Panc1 (cell line): Measurements from ENCODE around the gene PRF1. TPM values are rescaled to one million over a fixed set of nuclear protein-coding genes. Genes with fewer than 3 reads are reported as not detected.

ENCODE experiments used
- ATAC-seq: fragments of 200-7000 bp; cut with Tn5 transposase; 2 replicates; pipeline ENCODE4 v1.9.1; 2020; ENCODE audit warnings: mild to moderate bottlenecking, moderate library complexity
- BruUV-seq: library from RNA; stranded (reverse); fragments of 400-500 nt; replicated peaks from 2 replicates; lab custom pipeline; 2021; lab: Mats Ljungman, UMichigan
- CTCF ChIA-PET: fragments of 300-600 bp; sonication (Branson Sonifier 250); formaldehyde crosslinking; loops from one replicate; lab custom pipeline; 2022; ENCODE audit warnings: antibody characterized with exemption; lab: Charles Lee
- POLR2A ChIA-PET: fragments of 300-600 bp; sonication (Branson Sonifier 250); formaldehyde crosslinking; loops from one replicate; lab custom pipeline; 2022; ENCODE audit warnings: antibody characterized with exemption; lab: Charles Lee
- DNase-seq: peaks from one replicate; pipeline ENCODE4 v3.0.0-alpha.2; 2010; ENCODE audit warnings: low read depth, low spot score
- H3K27ac ChIP-seq: 2 replicates; pipeline ENCODE4 v1.5.1; 2011; ENCODE audit warnings: mild to moderate bottlenecking, low read length, inconsistent platforms
- H3K27me3 ChIP-seq: fragments of 200-500 bp; sonication (Bioruptor generic); 2 replicates; pipeline ENCODE4 v1.6.0; 2014; ENCODE audit warnings: low read length, inconsistent platforms; ENCODE audit not compliant: control insufficient read depth, insufficient read depth
- H3K36me3 ChIP-seq: fragments of 200-500 bp; sonication (Bioruptor generic); 2 replicates; pipeline ENCODE4 v1.5.1; 2014; ENCODE audit warnings: inconsistent platforms, mild to moderate bottlenecking, low read length, moderate library complexity; ENCODE audit not compliant: control insufficient read depth, insufficient read depth
- H3K4me1 ChIP-seq: 2 replicates; pipeline ENCODE4 v1.5.1; 2011; ENCODE audit warnings: inconsistent platforms, mild to moderate bottlenecking, low read length, moderate library complexity; ENCODE audit not compliant: control insufficient read depth, insufficient read depth
- H3K4me3 ChIP-seq, 2 experiments: 2 replicates each; pipeline ENCODE4 v1.5.1; 2011 to 2012; ENCODE audit warnings: low read depth in 2 of 2, low read length in 2 of 2, mild to moderate bottlenecking in 2 of 2, inconsistent platforms in 1 of 2, moderate library complexity in 1 of 2
- H3K9me3 ChIP-seq: fragments of 200-500 bp; sonication (Bioruptor generic); 2 replicates; pipeline ENCODE4 v1.5.1; 2014; ENCODE audit warnings: low read depth, mild to moderate bottlenecking, inconsistent platforms, low read length, moderate library complexity; ENCODE audit not compliant: control insufficient read depth, insufficient read depth
- POLR2AphosphoS5 ChIP-seq: IDR thresholded peaks from 2 replicates; pipeline ENCODE4 v1.6.1; 2012; ENCODE audit warnings: mild to moderate bottlenecking, low read depth, low read length, moderate library complexity
- REST ChIP-seq, 2 experiments: IDR thresholded peaks; 2 replicates each; pipeline ENCODE4 v1.6.1; 2011 to 2012; ENCODE audit warnings: low read depth in 2 of 2, control low read depth in 1 of 2, low read length in 1 of 2, mild to moderate bottlenecking in 1 of 2, moderate library complexity in 1 of 2; ENCODE audit not compliant: insufficient read depth in 1 of 2
- SIN3A ChIP-seq: IDR thresholded peaks from 2 replicates; pipeline ENCODE4 v1.6.1; 2012; ENCODE audit warnings: low read depth, mild to moderate bottlenecking, low read length, moderate library complexity, borderline replicate concordance; ENCODE audit not compliant: insufficient read depth
- TCF7L2 ChIP-seq: IDR thresholded peaks from 2 replicates; pipeline ENCODE4 v1.6.1; 2011; ENCODE audit warnings: mild to moderate bottlenecking, low read depth, low read length, inconsistent platforms
- in situ Hi-C: cut with HindIII; loops from 2 replicates; pipeline ENCODE4 v1.10.0; 2016; ENCODE audit warnings: low sequenced_read_pairs, low pct_unique_long_range_greater_than_20kb
- intact Hi-C: fragments of 100-400 bp; cut with micrococcal nuclease; formaldehyde crosslinking; loops from one replicate; pipeline ENCODE4 v1.10.0; 2022; ENCODE audit not compliant: unreplicated experiment
- total RNA-seq: library from RNA; stranded (reverse); gene quantifications from one replicate; pipeline ENCODE4 v1.2.1, GENCODE V29; 2021; ENCODE audit not compliant: unreplicated experiment
- TF ChIP-seq, protein P1 (sequence below): fragments of 450-650 bp; IDR thresholded peaks from 2 replicates; pipeline ENCODE4 v1.5.1; 2017; ENCODE audit warnings: mild to moderate bottlenecking

PRF1 gene
- total RNA-seq, 1 experiment from 2014 or later: not detected

DNA sequence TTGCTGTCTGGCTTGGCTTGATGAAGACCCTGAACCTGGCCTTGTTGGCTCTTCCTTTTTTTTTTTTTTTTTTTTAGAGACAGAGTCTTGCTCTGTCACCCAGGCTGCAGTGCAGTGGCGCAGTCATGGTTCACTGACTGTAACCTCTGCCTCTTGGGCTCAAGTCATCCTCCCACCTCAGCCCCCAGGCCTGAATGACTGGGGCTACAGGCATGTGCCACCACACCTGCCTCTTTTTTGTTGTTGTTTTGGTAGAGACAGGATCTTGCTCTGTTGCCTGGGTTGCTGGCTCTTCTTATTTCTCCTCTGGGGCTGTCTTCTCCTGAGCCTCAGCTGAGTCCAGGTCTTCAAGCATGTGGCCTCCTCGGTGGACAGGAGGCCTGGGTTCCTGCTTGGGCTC, 44.7 kb downstream of the PRF1 start:
- Histone ChIP-seq H3K27me3 (no peaks in the 10 kb centered on the region), H3K4me1 (peaks cover 5% of the 10 kb centered on the region), H3K36me3 (no peaks in the 10 kb centered on the region), H3K27ac (no peak overlapping the region), H3K4me3 (no peak overlapping the region), H3K9me3 (no peaks in the 10 kb centered on the region)
- ATAC-seq (no peak), DNase-seq (no peak)
- intact Hi-C loops (no loop called here), in situ Hi-C loops (no loop called here)
- no peak for TF ChIP-seq TCF7L2
- TF ChIP-seq, protein P1, sequence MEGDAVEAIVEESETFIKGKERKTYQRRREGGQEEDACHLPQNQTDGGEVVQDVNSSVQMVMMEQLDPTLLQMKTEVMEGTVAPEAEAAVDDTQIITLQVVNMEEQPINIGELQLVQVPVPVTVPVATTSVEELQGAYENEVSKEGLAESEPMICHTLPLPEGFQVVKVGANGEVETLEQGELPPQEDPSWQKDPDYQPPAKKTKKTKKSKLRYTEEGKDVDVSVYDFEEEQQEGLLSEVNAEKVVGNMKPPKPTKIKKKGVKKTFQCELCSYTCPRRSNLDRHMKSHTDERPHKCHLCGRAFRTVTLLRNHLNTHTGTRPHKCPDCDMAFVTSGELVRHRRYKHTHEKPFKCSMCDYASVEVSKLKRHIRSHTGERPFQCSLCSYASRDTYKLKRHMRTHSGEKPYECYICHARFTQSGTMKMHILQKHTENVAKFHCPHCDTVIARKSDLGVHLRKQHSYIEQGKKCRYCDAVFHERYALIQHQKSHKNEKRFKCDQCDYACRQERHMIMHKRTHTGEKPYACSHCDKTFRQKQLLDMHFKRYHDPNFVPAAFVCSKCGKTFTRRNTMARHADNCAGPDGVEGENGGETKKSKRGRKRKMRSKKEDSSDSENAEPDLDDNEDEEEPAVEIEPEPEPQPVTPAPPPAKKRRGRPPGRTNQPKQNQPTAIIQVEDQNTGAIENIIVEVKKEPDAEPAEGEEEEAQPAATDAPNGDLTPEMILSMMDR: no peak
- TF ChIP-seq POLR2AphosphoS5: no peak
- TF ChIP-seq SIN3A: no peak
- TF ChIP-seq REST (IDR thresholded peaks at IDR 0.05; ENCODE audit: insufficient read depth in 1 of 2, low read depth in 2 of 2, low read length in 1 of 2): no peak
- no TSS peak for BruUV-seq
- CTCF ChIA-PET: no interaction called here
- POLR2A ChIA-PET: no interaction called here

DNA sequence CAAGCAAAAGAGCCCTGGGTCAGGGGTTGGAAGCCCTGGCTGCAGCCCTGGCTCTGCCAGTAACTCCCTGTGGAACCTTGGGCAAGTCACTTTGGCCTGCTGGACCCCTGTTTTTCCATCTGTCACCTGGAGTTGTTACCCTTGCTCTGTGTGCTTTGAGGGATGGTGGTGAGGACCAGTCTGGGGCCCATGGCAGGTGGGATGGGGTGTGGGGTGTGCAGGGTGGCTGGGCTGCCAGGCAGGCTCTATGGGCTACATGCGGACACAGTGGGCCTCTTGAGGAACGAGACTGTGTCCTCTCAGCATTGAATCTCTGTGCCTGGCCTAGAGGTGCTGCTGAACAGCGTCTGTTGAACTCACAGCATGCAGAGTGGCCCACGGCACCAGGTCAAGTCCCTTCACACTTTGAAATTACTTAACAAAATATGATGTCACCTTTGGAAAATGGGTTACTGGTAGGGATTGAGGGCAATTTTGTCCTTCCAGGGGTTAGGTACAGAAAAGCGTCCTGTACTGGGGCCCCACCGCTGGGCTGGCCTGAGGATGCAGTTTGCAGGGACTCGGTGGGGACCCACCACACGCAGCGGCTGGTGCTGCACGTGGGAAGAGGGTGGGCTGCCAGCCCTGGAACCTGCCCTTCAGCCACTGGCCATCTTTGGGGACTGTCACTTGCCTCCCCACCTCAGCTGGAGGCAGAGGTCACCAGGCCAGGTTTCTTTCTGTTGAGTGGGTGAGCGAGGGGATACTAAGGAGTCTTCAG, 45.3 kb downstream of the PRF1 start:
- TF ChIP-seq TCF7L2: no peak
- no peak for TF ChIP-seq SIN3A
- no peak for TF ChIP-seq POLR2AphosphoS5
- TF ChIP-seq, protein P1: no peak
- TF ChIP-seq REST (IDR thresholded peaks at IDR 0.05; ENCODE audit: insufficient read depth in 1 of 2, low read depth in 2 of 2, low read length in 1 of 2): no peak
- Histone ChIP-seq H3K27me3 (no peaks in the 10 kb centered on the region), H3K36me3 (no peaks in the 10 kb centered on the region), H3K9me3 (no peaks in the 10 kb centered on the region), H3K27ac (no peak overlapping the region), H3K4me1 (peaks cover 5% of the 10 kb centered on the region), H3K4me3 (no peak overlapping the region)
- BruUV-seq: no TSS peak
- in situ Hi-C loops (no loop called here), intact Hi-C loops (no loop called here)
- POLR2A ChIA-PET: no interaction called here
- ATAC-seq (no peak), DNase-seq (no peak)
- CTCF ChIA-PET: no interaction called here
